NB4 (cell line): ENCODE results near the gene STIM2.

ENCODE experiments used
- CTCF ChIP-seq: IDR thresholded peaks from one replicate; pipeline ENCODE4 v1.5.1; 2012; ENCODE audit warnings: low read depth, low read length
- POLR2A ChIP-seq: IDR thresholded peaks from 2 replicates; pipeline ENCODE4 v1.6.1; 2011; ENCODE audit warnings: mild to moderate bottlenecking; ENCODE audit not compliant: insufficient read length; ENCODE audit errors: extremely low read depth

DNA sequence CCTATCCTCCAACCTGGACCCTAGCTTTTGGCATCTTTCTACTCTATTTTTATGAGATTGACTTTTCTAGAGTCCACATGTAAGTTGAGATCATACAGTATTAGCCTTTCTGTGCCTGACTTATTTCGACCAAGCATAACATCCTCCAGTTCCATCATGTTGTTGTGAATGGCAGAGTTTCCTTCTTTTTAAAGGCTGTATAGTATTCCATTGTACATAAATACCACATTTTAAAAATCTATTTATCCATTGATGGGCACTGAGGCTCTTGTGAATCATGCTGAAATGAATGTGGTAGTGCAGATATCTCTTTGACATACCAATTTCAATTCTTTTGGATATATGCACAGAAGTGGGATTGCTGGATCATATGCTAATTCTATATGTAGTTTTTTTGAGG is 40.3 kb upstream of the STIM2 start:
- no peak for TF ChIP-seq CTCF
- no peak for TF ChIP-seq POLR2A
